ENCODE results near the gene C1orf167. TPM values are rescaled to one million over a fixed set of nuclear protein-coding genes. Genes with fewer than 3 reads are reported as not detected.

C1orf167 gene
- total and polyA plus RNA-seq, 10 donors: 0.74 to 4.8 (median 0.88) TPM; not detected in 1

DNA sequence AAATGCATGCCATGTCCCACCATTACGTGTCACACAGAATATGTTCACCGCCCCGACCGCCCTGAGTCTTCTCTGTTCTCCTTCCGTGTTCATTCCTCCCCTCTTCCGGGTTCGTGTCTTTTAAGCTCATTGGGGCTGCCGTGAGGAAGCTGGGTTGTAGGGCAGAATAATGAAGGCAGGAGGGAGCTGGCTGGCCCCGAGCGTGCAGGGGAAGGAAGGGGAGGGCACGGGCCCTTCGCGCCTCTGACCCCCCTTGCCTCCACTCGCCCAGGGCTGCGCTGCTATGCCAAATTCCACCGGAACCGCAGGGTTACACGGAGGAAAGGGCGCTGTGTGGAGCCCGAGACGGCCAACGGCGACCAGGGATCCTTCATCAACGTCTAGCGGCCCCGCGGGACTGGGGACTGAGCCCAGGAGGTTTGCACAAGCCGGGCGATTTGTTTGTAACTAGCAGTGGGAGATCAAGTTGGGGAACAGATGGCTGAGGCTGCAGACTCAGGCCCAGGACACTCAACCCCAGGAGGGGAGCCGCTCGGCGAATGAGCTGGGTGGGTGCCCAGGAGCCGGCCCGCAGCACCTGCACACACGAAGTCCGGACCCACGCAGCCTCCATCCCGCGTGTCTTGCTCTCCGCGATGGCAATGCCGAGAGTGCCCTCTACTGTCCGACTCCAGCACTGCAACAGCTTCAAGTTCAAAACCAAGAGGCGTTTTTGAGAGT lies 42.5 kb upstream of the C1orf167 start:
- intact Hi-C loops (cut with DNase I; ENCODE audit: low total_unique reads): loop anchor here (5.0 kb wide), 2 partner anchors 52 to 67 kb away; partner anchors contain the start of genes FBXO2 and FBXO44
- WGBS, 5 donors: 0 to 4% (median 2%) methylated on average over 19 to 44 of the region's 44 CpGs
- peak overlapping the region; percentile 81 to 94 (median 88) for H3K27ac ChIP-seq

DNA sequence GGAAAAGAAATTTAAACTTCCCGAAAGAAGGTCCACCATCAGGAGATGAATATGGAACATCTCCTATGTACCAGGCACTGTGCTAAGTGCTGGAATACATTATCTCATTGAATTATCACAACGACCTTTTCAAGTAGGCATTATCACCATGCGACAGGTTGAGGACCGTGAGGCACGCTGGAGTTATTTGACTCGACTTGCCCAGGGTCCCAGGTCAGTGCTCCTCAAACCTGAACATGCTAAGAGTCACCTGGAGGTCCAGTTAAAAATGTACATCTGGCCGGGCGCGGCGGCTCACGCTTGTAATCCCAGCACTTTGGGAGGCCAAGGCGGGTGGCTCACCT lies 42.0 kb upstream of the C1orf167 start:
- intact Hi-C loops (cut with DNase I; ENCODE audit: low total_unique reads): loop anchor here (5.0 kb wide), 1 partner anchor 68 kb away; the partner anchor contains the start of genes FBXO2 and FBXO44
- Histone ChIP-seq H3K4me3 (peak overlapping the region in 6 of 8 donors; percentile 48 to 79 (median 54)), H3K27ac (peak overlapping the region; percentile 81 to 94 (median 88))

More for the DNA sequence above, 42.5 kb upstream of the C1orf167 start:
- H3K9me3 ChIP-seq: no peaks in the 10 kb centered on the region
- peaks cover 10 to 32% (median 19%) of the 10 kb centered on the region in 6 donors for H3K4me1 ChIP-seq
- peak overlapping the region; percentile 42 to 79 (median 53) for H3K4me3 ChIP-seq
- peak; percentile 97 for DNase-seq
- TF ChIP-seq POLR2A (IDR thresholded peaks at IDR 0.05) (no peak), POLR2AphosphoS5 (IDR thresholded peaks at IDR 0.05) (peak; percentile 67 to 78 (median 69)), CTCF (IDR thresholded peaks at IDR 0.05 in 8 of 11, conservative IDR thresholded peaks at IDR 0.05 in 3 of 11) (peak; percentile 91 to 99 (median 95))
- H3K36me3 ChIP-seq: no peaks in the 10 kb centered on the region
- peaks cover 0 to 14% (median 0%) of the 10 kb centered on the region in 7 donors for H3K27me3 ChIP-seq (replicated peaks in 1 of 7)

DNA sequence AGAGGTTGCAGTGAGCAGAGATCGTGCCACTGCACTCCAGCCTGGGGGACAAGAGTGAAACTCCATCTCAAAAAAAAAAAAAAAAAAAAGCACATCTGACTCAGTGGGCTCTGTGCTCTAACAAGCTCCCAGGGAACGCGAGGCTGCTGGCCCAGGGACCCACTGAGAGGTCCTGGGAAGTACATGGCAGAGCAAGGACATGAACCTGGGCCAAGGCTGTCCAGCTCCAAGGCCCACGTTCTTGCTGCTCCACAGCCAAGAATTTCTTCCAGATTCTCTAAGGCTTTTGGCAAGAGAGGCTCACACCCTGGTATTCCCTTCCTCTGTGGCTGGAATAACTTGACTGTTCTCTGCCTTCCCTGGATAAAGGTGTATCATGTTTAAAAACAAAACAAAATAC lies 41.5 kb upstream of the C1orf167 start:
- DNase-seq: no peak
- Histone ChIP-seq H3K27me3 (replicated peaks in 1 of 7) (peaks cover 0 to 14% (median 0%) of the 10 kb centered on the region in 7 donors), H3K36me3 (no peaks in the 10 kb centered on the region), H3K27ac (peak overlapping the region in 1 of 8 donors; percentile 94), H3K9me3 (no peaks in the 10 kb centered on the region), H3K4me3 (no peak overlapping the region), H3K4me1 (peaks cover 10 to 42% (median 20%) of the 10 kb centered on the region in 6 donors)
- TF ChIP-seq CTCF (IDR thresholded peaks at IDR 0.05 in 8 of 11, conservative IDR thresholded peaks at IDR 0.05 in 3 of 11) (no peak), POLR2AphosphoS5 (IDR thresholded peaks at IDR 0.05) (no peak), POLR2A (IDR thresholded peaks at IDR 0.05) (no peak)
- 67 to 80% (median 79%) methylated on average over 4 of the region's 4 CpGs for WGBS, 5 donors
- intact Hi-C loops (cut with DNase I; ENCODE audit: low total_unique reads): loop anchor here (5.0 kb wide), 1 partner anchor 68 kb away; the partner anchor contains the start of genes FBXO2 and FBXO44

More for the DNA sequence above, 42.0 kb upstream of the C1orf167 start:
- no peak for DNase-seq
- H3K9me3 ChIP-seq: no peaks in the 10 kb centered on the region
- TF ChIP-seq CTCF (IDR thresholded peaks at IDR 0.05 in 8 of 11, conservative IDR thresholded peaks at IDR 0.05 in 3 of 11) (peak in 8 of 11 experiments; percentile 2 to 58 (median 15)), POLR2A (IDR thresholded peaks at IDR 0.05) (no peak), POLR2AphosphoS5 (IDR thresholded peaks at IDR 0.05) (no peak)
- H3K36me3 ChIP-seq: no peaks in the 10 kb centered on the region
- 73 to 82% (median 77%) methylated on average over 12 of the region's 12 CpGs for WGBS, 5 donors
- peaks cover 0 to 14% (median 0%) of the 10 kb centered on the region in 7 donors for H3K27me3 ChIP-seq (replicated peaks in 1 of 7)
- peaks cover 10 to 37% (median 19%) of the 10 kb centered on the region in 6 donors for H3K4me1 ChIP-seq

GRCh38 chr1:11721311-11721710 lies 40.7 kb upstream of the C1orf167 start:
- peak overlapping the region in 1 of 8 donors; percentile 94 for H3K27ac ChIP-seq
- H3K36me3 ChIP-seq: no peaks in the 10 kb centered on the region
- DNase-seq: no peak
- H3K4me3 ChIP-seq: no peak overlapping the region
- TF ChIP-seq POLR2AphosphoS5 (IDR thresholded peaks at IDR 0.05) (no peak), CTCF (IDR thresholded peaks at IDR 0.05 in 8 of 11, conservative IDR thresholded peaks at IDR 0.05 in 3 of 11) (no peak), POLR2A (IDR thresholded peaks at IDR 0.05) (no peak)
- H3K9me3 ChIP-seq: no peaks in the 10 kb centered on the region
- H3K4me1 ChIP-seq: peaks cover 10 to 50% (median 25%) of the 10 kb centered on the region in 6 donors
- H3K27me3 ChIP-seq (replicated peaks in 1 of 7): peaks cover 0 to 16% (median 0%) of the 10 kb centered on the region in 7 donors
- intact Hi-C loops (cut with DNase I; ENCODE audit: low total_unique reads): loop anchor here (5.0 kb wide), 1 partner anchor 69 kb away; the partner anchor contains the start of genes FBXO2 and FBXO44
- 87 to 96% (median 89%) methylated on average over 4 of the region's 4 CpGs for WGBS, 5 donors
